NCI-H524 (cell line): ENCODE data around the gene CDT1.
"Not testable (repeated sequence)": the region's sequence is repeated elsewhere in the genome, so short reads cannot be mapped to it uniquely, and the experiment has no call there.

Experiments
- DNase-seq, 2 experiments: peaks; one replicate each; lab custom pipeline; 2025; lab: John Stamatoyannopoulos, UW

The CDT1 gene

GRCh38 chr16:88783391-88784073, 20.1 kb upstream of the CDT1 start:
- DNase-seq = peak in 1 of 2 experiments; percentile 51

- DNase-seq = peak in 1 of 2 experiments; percentile 50
Measured at GRCh38 chr16:88784074-88784855, 19.3 kb upstream of the CDT1 start.

- DNase-seq = no peak
Measured at GRCh38 chr16:88784856-88785105, 18.8 kb upstream of the CDT1 start.

GRCh38 chr16:88785106-88785924, 18.3 kb upstream of the CDT1 start, which contains the start of gene PIEZO1:
TSS of gene PIEZO1 (minus strand) at chr16:88785220. CDS start at chr16:88784964, 256 bp downstream.
- peak; percentile 53 to 74 for DNase-seq

- no peak for DNase-seq
Measured at GRCh38 chr16:88787579-88788314, 15.8 kb upstream of the CDT1 start.

DNA sequence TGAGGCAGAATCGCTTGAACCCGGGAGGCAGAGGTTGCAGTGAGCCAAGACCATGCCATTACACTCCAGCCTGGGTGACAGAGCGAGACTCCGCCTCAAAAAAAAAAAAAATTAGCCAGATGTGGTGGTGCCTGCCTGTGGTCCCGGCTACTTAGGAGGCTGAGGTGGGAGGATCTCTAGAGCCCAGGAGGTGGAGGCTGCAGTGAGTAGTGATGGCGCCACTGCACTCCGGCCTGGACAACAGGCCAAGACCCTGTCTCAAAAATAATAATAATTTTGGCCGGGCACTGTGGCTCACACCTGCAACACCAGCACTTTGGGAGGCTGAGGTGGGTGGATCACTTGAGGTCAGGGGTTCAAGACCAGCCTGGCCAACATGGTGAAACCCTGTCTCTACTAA, 14.8 kb upstream of the CDT1 start:
- DNase-seq = not testable (repeated sequence)

DNA sequence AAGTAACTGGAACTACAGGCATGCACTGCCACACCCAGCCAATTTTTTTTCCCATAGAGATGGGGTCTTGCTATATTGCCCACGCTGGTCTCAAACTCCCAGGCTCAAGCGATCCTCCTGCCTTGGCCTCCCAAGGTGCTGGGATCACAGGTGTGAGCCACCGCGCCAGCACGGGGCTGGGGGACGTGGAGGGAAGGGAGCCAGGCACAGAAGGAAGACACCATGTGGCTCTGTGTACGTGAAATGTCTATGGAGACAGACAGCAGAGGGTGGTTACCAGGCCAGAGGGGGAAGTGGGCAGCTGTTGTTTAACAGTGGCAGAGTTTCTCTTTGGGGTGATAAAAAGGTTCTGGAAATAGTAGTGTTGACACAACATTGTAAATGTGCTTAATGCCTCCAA, 14.0 kb upstream of the CDT1 start:
- DNase-seq = no peak

- no peak for DNase-seq
Measured at GRCh38 chr16:88790312-88791211, 13.0 kb upstream of the CDT1 start.

DNA sequence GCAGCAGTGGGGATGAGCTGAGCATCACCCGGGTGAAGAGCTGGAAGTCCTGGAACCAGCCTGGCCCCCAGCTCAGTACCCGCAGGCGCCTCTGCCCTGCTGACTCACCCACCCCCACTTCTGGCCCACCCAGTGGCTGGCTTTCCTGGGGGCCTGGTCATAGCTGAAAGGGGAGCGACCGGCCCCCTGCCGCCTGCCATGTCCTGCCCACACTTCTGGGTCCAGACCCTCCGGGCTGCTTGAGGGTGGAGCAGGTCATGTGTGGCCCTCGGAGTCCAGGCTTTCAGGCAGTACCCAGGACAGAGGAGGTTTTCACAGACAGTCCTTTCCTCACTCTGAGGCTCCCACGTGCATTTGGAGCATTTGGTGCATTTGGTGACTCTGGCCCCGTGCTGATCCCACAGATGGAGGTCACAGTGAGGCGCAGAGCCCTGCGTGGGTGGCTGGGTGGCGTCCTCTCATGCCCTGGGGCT, 11.5 kb upstream of the CDT1 start:
- DNase-seq = no peak

DNA sequence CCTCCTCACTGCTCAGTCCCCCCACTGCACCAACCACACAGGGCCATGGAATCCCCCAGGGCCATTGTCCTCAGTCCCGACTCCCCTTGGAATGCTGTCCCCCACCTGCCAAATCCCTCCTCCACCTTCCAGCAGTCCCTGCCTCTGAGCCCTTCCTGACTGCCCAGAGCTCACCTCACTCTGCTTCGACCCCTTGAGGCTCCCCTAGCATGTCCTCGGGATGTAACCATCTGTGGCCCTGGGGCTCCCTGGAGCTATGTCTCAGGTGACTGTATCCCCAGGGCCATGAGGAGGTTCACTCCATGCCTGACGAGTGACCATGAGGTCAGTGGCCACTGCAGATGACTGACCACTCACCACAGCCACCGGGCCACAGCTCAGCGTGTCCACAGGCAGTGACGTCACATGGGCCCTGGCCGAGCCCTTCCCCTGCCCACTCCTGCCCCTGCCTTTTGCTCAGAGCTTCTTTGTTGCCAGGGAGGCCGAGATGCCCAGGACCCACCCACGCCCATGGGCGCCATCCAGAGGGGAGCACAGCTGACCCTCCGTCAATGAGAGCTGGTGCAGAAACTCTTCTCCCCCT, 10.8 kb upstream of the CDT1 start:
- DNase-seq = no peak

- no peak for DNase-seq
Measured at GRCh38 chr16:88793251-88793954, 10.2 kb upstream of the CDT1 start.

DNA sequence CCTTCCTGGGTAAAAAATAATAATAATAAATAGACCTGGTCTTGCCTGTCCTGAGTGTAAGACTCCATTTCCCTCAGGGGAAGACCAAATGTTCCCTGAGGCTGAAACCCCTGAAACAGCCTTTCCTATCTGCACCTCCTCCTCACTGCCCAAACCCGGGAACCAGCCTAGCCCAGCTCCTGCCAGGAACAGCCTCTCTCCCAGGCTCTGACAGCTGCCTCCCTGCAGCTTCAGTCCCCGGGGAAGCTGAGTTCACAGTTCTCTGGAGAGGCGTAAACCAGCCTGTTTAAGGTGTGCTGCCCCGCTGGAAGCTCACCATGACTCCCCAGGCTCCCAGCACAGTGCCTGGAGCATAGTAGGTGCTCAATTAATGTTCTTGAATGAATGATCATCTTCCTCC, 7.3 kb upstream of the CDT1 start:
- no peak for DNase-seq

- no peak for DNase-seq
Measured at GRCh38 chr16:88798073-88798472, 5.5 kb upstream of the CDT1 start.

- DNase-seq = peak; percentile 98 to 99
Measured at GRCh38 chr16:88798772-88799455, 4.7 kb upstream of the CDT1 start.

DNA sequence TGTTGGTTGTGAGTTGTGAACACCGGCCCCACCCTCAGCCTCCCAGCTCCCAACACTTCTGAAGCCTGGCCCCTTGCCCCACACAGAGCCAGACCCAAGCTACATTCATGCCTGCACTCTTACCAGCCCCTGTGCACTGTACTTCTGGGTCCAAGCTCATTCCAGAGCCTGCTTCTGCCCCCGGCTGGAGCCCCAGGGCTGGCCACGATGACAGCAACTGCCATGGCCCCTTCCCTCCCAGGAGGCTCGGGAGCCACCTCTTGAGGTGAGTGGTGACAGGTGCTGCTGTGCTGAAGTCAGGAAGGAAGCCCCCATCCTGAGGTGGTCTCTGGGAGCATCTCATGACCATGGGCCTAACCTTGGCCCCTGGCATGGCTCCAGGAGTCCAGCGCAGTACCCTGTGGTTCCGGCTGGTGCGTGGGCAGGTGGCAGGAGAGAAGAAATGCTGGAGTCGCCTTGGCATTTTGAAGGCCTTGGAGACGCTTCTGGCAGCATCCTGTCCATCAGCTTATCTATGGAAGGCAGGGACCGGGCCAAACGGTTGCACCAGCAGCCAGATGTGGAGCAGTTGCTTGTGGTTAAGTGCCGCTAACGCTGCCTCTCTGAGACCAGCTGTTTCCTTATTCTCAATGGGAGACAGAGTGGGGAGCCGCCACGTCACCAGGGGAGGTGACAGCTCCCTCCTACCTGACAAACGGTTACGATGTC, 3.9 kb upstream of the CDT1 start:
- peak in 1 of 2 experiments; percentile 39 for DNase-seq

DNA sequence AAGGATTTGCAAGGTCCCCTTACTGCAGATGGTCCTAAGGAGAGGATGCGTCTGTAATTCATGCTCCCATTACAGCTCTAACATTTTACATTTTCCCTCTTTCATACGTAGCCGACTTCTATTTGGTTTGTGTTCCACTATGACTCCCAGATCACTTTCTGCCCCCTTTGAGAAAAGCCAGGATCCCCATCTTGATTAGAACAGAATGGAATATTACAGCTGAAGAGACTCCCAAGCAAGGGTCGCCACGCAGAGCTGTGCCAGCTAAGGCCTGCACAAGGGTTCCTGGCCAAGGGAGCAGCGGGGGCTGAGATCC, 3.4 kb upstream of the CDT1 start:
- DNase-seq = no peak

DNA sequence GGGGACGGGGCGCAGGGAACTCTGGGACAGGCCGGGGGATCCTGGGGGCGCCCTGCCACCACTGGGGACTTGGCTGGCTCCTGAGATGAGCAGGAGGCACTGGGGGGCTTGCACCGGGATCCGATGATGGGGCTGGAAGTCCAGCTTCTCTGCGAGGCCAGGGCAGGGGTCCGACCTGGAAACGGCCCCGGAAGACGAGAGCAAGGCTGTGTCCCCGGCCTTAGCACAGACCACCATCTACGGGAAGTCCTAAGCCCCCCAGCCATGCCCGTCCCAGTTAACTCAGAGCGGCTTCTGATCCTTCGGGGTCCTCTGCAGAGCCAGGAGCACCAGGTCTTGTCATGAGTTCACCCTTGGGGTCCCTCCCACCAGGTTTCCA, 573 bp downstream of the CDT1 start:
- DNase-seq = no peak

- no peak for DNase-seq
Measured at GRCh38 chr16:88804552-88805339, 1.2 kb downstream of the CDT1 start.
